HEK293T (cell line): ENCODE data around the gene MEPCE.

Experiments
- CTBP1 ChIP-seq: fragments of 450-650 bp; IDR thresholded peaks from 2 replicates; pipeline ENCODE4 v1.6.1; 2016; ENCODE audit warnings: borderline replicate concordance
- HDGF ChIP-seq: fragments of 450-650 bp; IDR thresholded peaks from 2 replicates; pipeline ENCODE4 v1.6.1; 2017; ENCODE audit warnings: antibody characterized with exemption, borderline replicate concordance
- NFRKB ChIP-seq: fragments of 450-650 bp; IDR thresholded peaks from 2 replicates; pipeline ENCODE4 v1.6.1; 2016; ENCODE audit warnings: mild to moderate bottlenecking, moderate library complexity
- TARDBP ChIP-seq: fragments of 450-650 bp; IDR thresholded peaks from 2 replicates; pipeline ENCODE4 v1.6.1; 2016

- no peak for TF ChIP-seq TARDBP
- TF ChIP-seq HDGF = no peak
- no peak for TF ChIP-seq NFRKB
- no peak for TF ChIP-seq CTBP1
Measured at GRCh38 chr7:100446040-100446439, 16.4 kb downstream of the MEPCE start.
